Activated T-helper 2 cell treated with anti-CD3 and anti-CD28 coated beads, Interferon-gamma antibody, Interleukin-2, Interleukin-4, amounts not matched to agents 10 μg/mL and 5 μg/mL and 100 μg/mL, durations not matched to agents 14 hours and 24 hours and 36 hours (primary cell): ENCODE measurements around the gene NUP210L. TPM values are rescaled to one million over a fixed set of nuclear protein-coding genes. Genes with fewer than 3 reads are reported as not detected.
"Not testable (repeated sequence)": the region's sequence is repeated elsewhere in the genome, so short reads cannot be mapped to it uniquely, and the experiment has no call there.

Source experiments
- DNase-seq: peaks from one replicate; pipeline ENCODE4 v3.0.0; 2021; ENCODE audit warnings: low spot score
- H3K27ac Mint-ChIP-seq: one replicate; pipeline ENCODE4 v1.8.0; 2021; ENCODE audit warnings: mixed read lengths
- H3K27me3 Mint-ChIP-seq: one replicate; pipeline ENCODE4 v1.8.0; 2021; ENCODE audit warnings: low read depth, mixed read lengths
- H3K36me3 Mint-ChIP-seq: one replicate; pipeline ENCODE4 v1.8.0; 2021; ENCODE audit warnings: low read depth, mixed read lengths
- H3K4me1 Mint-ChIP-seq: one replicate; pipeline ENCODE4 v1.8.0; 2021; ENCODE audit warnings: low read depth, mixed read lengths
- H3K4me3 Mint-ChIP-seq: one replicate; pipeline ENCODE4 v1.8.0; 2021; ENCODE audit warnings: low read depth, mild to moderate bottlenecking, moderate library complexity, mixed read lengths
- H3K9me3 Mint-ChIP-seq: one replicate; pipeline ENCODE4 v1.8.0; 2021; ENCODE audit warnings: mixed read lengths
- intact Hi-C: fragments of 100-400 bp; cut with micrococcal nuclease; formaldehyde crosslinking; loops from one replicate; pipeline ENCODE4 v1.15.1; 2023
- total RNA-seq: library from RNA; stranded (reverse); gene quantifications from 2 replicates; pipeline ENCODE4 v1.2.3, GENCODE V29; 2022

Gene NUP210L
- total RNA-seq, 1 donor from 2014 or later, result 0.05 TPM

DNA sequence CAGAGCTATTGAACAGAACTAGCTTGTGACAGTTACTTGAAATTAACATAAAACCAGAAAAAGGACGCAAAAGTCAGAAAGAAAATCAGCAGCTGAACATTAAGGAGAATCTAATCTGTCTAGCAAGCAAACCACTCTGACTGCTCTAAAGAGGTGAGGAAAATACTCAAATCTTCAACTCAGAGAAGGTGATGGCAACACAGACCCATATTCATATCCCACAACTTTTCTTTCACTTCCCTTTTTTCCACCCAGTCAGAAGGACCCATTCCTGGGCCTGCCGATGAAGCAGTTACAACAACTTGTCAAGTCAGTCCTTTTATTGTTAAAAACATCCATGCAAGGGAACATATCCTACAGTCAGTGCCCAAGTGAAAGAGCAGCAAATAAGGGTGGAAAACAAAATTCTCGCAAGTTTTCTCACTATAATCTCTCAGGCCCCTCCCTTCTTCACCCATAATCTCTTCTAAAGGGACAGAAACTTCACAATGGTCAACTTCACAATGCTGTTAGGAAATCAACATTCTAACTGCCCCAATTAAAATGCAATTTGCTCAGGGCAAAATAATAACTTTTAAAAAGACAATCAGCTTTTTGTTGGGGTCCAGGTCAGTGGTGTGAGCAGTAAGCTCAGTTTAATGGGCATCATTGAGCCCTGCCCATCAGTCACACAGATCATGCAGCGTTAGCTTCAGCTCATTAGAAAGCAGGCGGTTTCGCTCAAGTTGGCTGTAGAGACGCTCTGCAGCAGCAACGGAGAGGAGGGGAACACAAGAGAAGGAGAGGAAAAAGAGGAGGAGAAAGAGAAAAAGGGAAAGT is 3.6 kb upstream of the NUP210L start:
- intact Hi-C loops, result loop anchor here (1.0 to 5.0 kb wide), 2 partner anchors 114 to 366 kb away; partner anchors contain the start of gene HAX1
- DNase-seq, result no peak
- Mint-ChIP-seq H3K4me1 (peaks cover 59% of the 10 kb centered on the region), H3K27ac (peak overlapping the region; percentile 86), H3K36me3 (peaks cover 98% of the 10 kb centered on the region), H3K4me3 (peak overlapping the region; percentile 65), H3K9me3 (peaks cover 6% of the 10 kb centered on the region), H3K27me3 (no peaks in the 10 kb centered on the region)

DNA sequence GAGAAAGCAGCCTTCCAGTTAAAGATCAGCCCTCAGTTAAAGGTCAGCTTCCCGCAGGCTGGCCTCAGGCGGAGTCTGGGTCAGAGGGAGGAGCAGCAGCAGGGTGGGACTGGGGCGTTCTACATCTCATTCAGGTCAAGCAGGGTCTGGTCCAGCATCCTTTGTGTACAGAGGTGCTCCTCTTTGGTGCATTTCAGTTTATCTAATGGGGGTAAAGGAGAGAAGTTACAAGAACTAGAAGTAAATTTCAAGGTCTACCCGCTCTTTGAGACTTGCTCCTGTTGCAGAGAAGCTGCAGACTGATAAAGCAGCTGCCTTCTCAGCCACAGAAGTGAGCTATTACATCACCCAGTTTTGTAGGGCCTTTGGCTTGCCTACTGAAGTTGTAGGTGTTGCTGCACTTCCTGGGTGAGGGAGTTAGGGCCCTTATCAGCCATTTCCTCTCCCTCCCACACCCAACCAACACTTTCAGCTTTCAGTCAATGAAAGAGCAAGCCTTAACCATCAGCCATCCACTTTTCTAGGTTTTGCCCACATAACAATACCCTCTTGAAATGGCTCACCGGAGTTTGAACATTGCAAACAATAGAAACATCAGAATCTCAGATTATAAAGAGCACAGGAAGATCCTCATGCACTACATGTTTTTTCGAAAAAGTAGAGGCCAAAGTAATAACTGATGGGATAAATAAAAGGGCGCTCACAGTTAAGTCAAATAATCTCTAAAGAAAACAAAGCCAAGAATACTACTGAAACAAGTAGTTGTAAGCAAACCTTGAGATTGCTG is 2.8 kb upstream of the NUP210L start:
- no peaks in the 10 kb centered on the region for H3K27me3 Mint-ChIP-seq
- DNase-seq, result peak; percentile 79
- H3K4me1 Mint-ChIP-seq, result peaks cover 52% of the 10 kb centered on the region
- H3K9me3 Mint-ChIP-seq, result peaks cover 6% of the 10 kb centered on the region
- H3K36me3 Mint-ChIP-seq, result peaks cover 92% of the 10 kb centered on the region
- peak overlapping the region; percentile 65 for H3K4me3 Mint-ChIP-seq
- H3K27ac Mint-ChIP-seq, result peak overlapping the region; percentile 86
- intact Hi-C loops, result loop anchor here (1.0 to 5.0 kb wide), 5 partner anchors 13 to 365 kb away; partner anchors contain the start of genes HAX1 and UBAP2L

DNA sequence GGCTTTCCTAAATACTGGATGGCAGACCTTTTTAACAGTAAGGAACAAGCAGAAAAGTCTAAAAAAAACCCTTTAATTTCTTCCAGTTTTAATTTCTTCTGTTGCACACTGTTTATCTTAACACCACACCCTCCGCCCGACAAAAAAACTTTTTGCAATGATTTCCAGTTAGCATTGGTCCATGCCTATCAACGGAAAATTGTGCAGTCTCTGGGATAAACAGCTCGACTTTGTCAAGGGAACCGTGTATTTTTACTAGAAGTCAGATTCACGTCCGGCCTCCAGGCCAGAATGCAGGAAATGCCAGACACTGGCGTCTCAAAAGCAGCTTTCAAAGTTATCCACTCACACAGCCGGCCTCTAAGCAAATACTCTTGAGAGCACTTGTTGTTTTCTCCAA is 378 bp upstream of the NUP210L start:
- intact Hi-C loops, result loop anchor here (5.0 kb wide), 1 partner anchor 363 kb away; no protein-coding TSS in a partner anchor
- no peak overlapping the region for H3K4me3 Mint-ChIP-seq
- H3K36me3 Mint-ChIP-seq, result peaks cover 71% of the 10 kb centered on the region
- H3K27ac Mint-ChIP-seq, result no peak overlapping the region
- peaks cover 4% of the 10 kb centered on the region for H3K9me3 Mint-ChIP-seq
- DNase-seq, result no peak
- H3K4me1 Mint-ChIP-seq, result peaks cover 46% of the 10 kb centered on the region
- H3K27me3 Mint-ChIP-seq, result no peaks in the 10 kb centered on the region

DNA sequence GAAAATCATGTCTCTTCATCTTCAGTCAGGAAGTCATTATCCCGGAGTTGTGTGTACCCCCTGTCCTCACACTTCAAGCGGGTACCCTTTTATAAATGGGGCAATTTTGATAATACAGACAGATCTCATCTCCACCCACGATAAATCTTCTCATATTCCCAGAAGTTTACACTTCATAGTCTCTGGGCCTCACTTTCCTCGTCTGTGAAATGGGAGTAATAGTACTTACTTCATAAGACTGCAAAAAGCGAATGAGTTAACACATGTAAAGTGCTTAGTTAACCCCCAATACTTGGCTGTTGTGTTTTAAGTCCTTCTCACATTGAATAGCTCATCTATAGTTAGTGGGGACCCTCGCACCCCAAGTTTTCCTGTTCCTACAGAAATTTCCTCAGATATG is 820 bp downstream of the NUP210L start:
- Mint-ChIP-seq H3K4me1 (peaks cover 36% of the 10 kb centered on the region), H3K4me3 (no peak overlapping the region), H3K27me3 (no peaks in the 10 kb centered on the region), H3K27ac (no peak overlapping the region), H3K9me3 (no peaks in the 10 kb centered on the region), H3K36me3 (peaks cover 59% of the 10 kb centered on the region)
- no peak for DNase-seq
- intact Hi-C loops, result no loop called here

DNA sequence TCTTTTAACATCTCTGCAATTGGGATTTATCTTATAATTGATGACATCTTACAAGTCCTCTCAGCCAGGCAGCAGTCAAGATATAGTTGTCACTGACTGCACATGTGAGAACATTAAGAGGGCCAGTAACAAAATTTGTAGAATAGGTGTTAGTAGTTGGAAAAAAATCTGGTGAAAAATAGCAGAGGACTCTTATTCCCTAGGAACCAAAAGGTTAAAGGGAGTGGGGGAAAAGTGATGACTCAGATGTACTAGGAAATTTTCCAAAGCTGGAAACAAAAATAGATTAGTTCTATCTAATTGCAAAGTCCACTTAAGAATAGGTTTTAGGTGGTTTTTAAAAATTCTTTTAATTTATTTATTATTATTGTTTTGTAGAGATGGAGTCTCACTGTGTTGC is 3.6 kb downstream of the NUP210L start:
- no peak for DNase-seq
- H3K36me3 Mint-ChIP-seq, result peaks cover 32% of the 10 kb centered on the region
- no peak overlapping the region for H3K4me3 Mint-ChIP-seq
- H3K27ac Mint-ChIP-seq, result no peak overlapping the region
- H3K27me3 Mint-ChIP-seq, result no peaks in the 10 kb centered on the region
- intact Hi-C loops, result no loop called here
- no peaks in the 10 kb centered on the region for H3K9me3 Mint-ChIP-seq
- peaks cover 18% of the 10 kb centered on the region for H3K4me1 Mint-ChIP-seq

DNA sequence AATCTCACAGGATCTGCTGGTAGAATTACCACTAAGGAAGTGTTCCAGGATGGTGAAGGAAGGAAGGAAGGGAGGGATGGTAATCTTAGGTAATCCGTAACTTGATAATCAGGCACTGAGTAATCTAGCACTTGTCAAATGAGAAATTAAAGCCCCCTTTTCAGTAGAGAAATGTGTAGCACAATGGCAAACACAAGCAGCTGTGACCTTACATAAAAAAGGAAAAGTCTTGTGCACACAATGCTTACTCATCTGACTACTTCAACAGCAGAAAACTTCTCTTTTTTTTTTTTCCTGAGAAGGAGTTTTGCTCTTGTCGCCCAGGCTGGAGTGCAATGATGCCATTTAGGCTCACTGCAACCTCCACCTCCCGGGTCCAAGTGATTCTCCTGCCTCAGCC is 6.1 kb downstream of the NUP210L start:
- H3K36me3 Mint-ChIP-seq, result peaks cover 9% of the 10 kb centered on the region
- no peak overlapping the region for H3K27ac Mint-ChIP-seq
- peaks cover 7% of the 10 kb centered on the region for H3K4me1 Mint-ChIP-seq
- H3K4me3 Mint-ChIP-seq, result no peak overlapping the region
- no peaks in the 10 kb centered on the region for H3K9me3 Mint-ChIP-seq
- no peaks in the 10 kb centered on the region for H3K27me3 Mint-ChIP-seq
- DNase-seq, result no peak
- intact Hi-C loops, result no loop called here

DNA sequence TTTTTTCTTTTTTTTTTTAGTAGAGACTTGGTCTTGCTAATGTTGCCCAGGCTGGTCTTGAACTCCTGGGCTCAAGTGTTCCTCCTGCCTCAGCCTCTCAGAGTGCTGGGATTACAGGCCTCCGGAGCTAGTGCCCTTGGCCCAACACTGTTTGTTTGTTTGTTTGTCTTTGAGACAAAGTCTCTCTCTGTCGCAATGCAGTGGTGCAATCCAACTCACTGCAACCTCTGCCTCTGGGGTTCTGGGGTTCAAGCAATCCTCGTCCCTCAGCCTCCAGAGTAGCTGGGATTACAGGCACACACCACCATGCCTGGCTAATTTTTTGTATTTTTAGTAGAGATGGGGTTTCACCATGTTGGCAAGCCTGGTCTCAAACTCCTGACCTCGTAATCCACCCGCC is 7.4 kb downstream of the NUP210L start:
- DNase-seq, intact Hi-C loops, H3K4me1 Mint-ChIP-seq, H3K27me3 Mint-ChIP-seq, H3K9me3 Mint-ChIP-seq, H3K27ac Mint-ChIP-seq, H3K4me3 Mint-ChIP-seq, H3K36me3 Mint-ChIP-seq: not testable (repeated sequence)

DNA sequence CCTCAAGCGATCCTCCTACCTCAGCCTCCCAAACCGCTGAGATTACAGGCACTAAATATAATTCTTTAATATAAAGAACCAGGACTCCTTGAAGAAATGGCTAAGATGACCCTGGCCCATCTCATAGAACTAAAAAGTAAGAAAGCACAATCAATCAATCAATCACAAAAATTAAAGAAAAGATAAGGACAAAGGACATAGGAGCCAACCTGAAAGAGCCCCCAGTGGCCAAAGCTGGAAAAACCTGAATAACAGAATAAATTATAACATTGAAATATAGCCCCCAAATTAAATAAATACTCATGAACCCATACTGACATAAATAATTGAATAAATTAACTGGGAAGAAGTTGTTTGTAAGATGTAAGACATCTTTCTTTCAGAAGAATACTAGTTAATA is 8.9 kb downstream of the NUP210L start:
- Mint-ChIP-seq H3K36me3 (no peaks in the 10 kb centered on the region), H3K27me3 (no peaks in the 10 kb centered on the region), H3K27ac (no peak overlapping the region), H3K4me1 (peaks cover 10% of the 10 kb centered on the region), H3K4me3 (no peak overlapping the region), H3K9me3 (no peaks in the 10 kb centered on the region)
- intact Hi-C loops, result no loop called here
- no peak for DNase-seq

DNA sequence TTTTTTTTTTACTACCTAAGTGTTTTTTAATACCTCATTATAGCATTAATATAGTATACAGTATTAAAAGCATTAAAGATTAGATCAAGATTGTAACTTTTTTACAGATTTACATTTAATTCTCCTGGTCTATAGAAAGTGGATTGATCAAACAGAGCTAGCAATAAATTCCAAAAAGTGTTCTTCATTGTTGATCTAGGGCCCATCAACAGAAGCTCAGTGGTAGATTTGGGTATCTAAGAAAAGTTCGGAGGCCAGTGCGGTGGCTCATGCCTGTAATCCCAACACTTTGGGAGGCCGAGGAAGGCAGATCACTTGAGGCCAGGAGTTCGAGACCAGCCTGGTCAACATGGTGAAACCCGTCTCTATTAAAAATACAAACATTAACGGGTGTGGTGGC is 12.5 kb downstream of the NUP210L start:
- H3K36me3 Mint-ChIP-seq, result no peaks in the 10 kb centered on the region
- no peaks in the 10 kb centered on the region for H3K27me3 Mint-ChIP-seq
- no peak overlapping the region for H3K27ac Mint-ChIP-seq
- H3K9me3 Mint-ChIP-seq, result no peaks in the 10 kb centered on the region
- no peak overlapping the region for H3K4me3 Mint-ChIP-seq
- intact Hi-C loops, result no loop called here
- no peak for DNase-seq
- H3K4me1 Mint-ChIP-seq, result peaks cover 7% of the 10 kb centered on the region

DNA sequence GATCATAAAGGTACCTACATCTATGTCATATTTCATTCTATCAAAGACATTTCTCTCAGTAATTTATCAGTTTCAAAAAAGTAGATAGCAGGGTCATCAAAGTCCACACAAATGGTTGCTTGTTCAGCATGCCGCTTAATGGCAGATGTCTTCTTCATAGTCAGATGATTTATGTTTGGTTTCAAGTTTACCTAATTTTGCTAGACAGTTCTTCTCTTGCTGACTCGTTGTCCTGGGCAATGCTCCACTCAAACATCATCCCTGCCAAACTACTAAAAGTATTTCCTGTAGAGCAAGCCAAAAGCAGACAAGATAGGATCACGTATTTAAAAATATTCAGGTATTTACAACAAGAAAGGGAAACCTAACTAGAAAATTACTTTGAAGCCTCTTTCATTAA is 13.6 kb downstream of the NUP210L start:
- H3K9me3 Mint-ChIP-seq, result no peaks in the 10 kb centered on the region
- H3K36me3 Mint-ChIP-seq, result no peaks in the 10 kb centered on the region
- no peak overlapping the region for H3K4me3 Mint-ChIP-seq
- no peak overlapping the region for H3K27ac Mint-ChIP-seq
- H3K27me3 Mint-ChIP-seq, result no peaks in the 10 kb centered on the region
- no peak for DNase-seq
- intact Hi-C loops, result no loop called here
- peaks cover 7% of the 10 kb centered on the region for H3K4me1 Mint-ChIP-seq

DNA sequence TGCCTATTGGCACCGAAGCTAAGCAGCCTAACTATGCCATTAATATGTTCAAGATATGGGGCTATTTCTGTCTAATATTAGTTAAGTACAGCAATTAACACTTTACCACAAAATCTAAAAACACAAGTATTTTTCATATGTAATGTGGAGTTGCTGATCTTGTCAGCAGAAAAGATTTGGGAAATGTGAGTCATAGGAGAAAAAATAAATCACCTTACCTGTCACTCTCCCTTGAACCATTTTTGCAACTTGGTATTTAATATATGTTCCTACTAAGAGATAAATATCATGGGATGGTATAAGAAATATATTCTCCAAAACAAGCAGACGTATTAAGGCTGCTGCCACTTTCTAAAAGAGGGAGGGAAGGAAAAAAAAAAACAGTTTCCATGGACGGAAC is 17.0 kb downstream of the NUP210L start:
- no peak for DNase-seq
- H3K36me3 Mint-ChIP-seq, result no peaks in the 10 kb centered on the region
- no peaks in the 10 kb centered on the region for H3K27me3 Mint-ChIP-seq
- peaks cover 7% of the 10 kb centered on the region for H3K4me1 Mint-ChIP-seq
- H3K4me3 Mint-ChIP-seq, result no peak overlapping the region
- intact Hi-C loops, result no loop called here
- no peak overlapping the region for H3K27ac Mint-ChIP-seq
- H3K9me3 Mint-ChIP-seq, result no peaks in the 10 kb centered on the region

DNA sequence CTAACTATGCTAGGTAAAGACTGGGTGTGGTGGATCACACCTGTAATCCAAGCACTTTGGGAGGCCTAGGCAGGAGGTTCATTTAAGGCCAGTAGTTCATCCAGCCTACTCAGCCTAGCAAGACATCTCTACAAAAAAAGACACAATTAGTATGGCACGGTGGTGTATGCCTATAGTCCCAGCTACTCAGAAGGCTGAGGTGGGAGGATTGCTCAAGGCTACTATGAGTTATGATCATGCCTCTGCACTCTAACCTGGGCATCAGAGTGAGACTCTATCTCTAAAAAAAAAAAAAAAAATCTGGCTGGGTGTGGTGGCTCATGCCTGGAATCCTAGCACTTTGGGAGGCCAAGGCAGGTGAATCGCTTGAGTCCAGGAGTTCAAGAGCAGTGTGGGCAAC is 21.6 kb downstream of the NUP210L start:
- Mint-ChIP-seq H3K9me3 (no peaks in the 10 kb centered on the region), H3K27ac (no peak overlapping the region), H3K36me3 (no peaks in the 10 kb centered on the region), H3K27me3 (no peaks in the 10 kb centered on the region), H3K4me3 (no peak overlapping the region), H3K4me1 (peaks cover 11% of the 10 kb centered on the region)
- no peak for DNase-seq
- intact Hi-C loops, result no loop called here

DNA sequence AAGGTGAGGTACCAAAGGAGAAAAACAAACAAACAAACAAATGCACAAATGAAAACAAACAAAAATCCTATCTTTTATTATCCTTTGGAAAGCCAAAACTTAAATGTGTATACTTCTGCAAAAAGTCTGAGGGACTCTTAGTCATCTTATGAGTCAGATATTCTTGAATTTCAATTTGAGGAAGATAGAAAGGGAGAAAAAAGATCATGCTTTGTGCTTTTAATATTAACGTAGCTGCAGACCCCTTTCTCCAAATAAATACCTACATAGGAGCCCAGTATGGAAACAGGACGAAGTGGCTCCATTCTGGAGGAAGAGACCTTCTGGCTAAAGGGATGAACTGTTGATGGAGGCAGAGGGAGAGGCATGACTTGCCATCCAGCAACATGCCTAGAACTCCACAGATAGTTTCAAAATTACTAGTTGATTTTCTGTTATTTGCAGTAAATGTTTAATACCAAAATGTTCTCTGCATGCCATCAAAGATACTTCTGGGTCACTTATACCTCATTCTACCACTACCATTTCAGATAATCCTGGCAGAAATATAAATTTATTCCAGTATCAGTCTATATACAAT is 25.4 kb downstream of the NUP210L start:
- no peak for DNase-seq
- H3K4me1 Mint-ChIP-seq, result peaks cover 10% of the 10 kb centered on the region
- no peak overlapping the region for H3K4me3 Mint-ChIP-seq
- no peaks in the 10 kb centered on the region for H3K9me3 Mint-ChIP-seq
- no peak overlapping the region for H3K27ac Mint-ChIP-seq
- H3K27me3 Mint-ChIP-seq, result no peaks in the 10 kb centered on the region
- intact Hi-C loops, result no loop called here
- H3K36me3 Mint-ChIP-seq, result no peaks in the 10 kb centered on the region
